Stimulated activated CD8-positive, alpha-beta memory T cell treated with anti-CD3 and anti-CD28 coated beads, Interleukin-7, amount 100 ng/mL, for 24 hours (primary cell): ENCODE results near the gene KRTAP5-6.

Experiments
- DNase-seq: peaks from one replicate; pipeline ENCODE4 v3.0.0-alpha.2; 2020; ENCODE audit warnings: low read depth

Gene KRTAP5-6

DNA sequence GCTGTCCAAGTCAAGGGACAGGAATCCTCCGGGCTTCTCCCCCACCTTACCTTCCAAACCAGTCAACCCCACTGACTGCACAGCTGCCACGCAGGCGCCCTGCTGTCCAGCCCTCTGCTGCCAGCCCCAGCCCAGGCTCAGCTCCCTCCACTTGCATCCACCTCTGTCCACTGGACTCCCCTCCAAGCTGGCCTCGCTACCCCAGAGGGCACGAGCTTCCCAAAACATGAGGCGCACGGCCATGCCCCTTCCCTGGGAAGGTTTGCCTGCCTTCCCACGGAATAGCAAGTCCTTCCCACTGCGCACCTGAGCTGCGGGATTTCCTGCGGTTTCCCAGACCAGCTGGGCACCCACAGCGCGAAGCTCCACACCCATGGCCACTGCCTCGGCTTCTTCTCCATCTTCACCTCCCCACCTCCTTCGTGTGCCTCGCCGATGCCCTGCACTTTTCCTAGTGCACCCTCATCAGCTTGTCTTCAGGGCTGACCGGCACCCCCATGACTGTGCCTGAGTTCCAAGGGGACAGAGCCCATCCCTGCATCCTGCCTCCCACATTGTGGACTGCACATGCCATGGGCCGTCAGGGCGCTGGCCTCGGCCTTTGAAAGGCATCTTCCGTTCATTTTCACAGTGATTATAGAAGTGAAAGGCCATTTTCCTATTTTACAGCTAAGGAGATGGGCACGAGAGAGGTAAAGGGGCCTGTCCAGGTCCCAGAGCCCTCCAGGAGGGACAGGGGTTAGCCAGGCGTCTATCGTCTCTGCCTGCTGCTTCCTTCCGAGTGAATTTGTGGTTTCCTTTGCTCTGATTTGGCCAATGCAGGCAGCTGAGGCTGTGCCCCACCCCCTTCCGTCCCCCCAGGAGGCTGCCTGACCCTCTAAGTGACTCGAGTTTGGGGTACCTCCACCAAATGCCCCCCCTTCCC lies 37.0 kb downstream of the KRTAP5-6 start:
- no peak for DNase-seq

DNA sequence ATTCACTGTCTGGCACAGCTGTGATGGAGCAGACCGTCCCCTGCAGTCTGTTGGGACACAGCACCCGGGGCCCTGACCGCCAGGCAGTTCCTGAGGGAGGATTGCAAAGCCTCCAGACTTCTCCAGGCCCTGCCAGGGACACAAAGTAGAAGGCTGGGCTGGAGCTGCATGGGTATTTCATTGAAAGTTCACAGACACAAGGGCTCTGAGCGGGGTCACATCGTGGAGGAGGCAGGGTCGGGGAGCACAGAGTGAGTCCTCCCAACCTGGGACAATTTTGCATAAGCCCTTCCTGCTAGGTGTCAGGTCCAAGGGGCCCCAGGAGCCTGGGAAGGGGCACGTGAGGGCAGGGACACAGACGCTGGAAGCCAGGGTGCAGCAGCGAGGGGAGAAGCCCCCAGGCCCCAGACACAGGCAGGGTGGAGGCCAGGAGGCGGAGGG lies 37.7 kb downstream of the KRTAP5-6 start:
- DNase-seq, result no peak

GRCh38 chr11:1735271-1735670 lies 38.3 kb downstream of the KRTAP5-6 start:
- DNase-seq, result no peak

GRCh38 chr11:1736447-1736992 lies 39.5 kb downstream of the KRTAP5-6 start:
- DNase-seq, result no peak

DNA sequence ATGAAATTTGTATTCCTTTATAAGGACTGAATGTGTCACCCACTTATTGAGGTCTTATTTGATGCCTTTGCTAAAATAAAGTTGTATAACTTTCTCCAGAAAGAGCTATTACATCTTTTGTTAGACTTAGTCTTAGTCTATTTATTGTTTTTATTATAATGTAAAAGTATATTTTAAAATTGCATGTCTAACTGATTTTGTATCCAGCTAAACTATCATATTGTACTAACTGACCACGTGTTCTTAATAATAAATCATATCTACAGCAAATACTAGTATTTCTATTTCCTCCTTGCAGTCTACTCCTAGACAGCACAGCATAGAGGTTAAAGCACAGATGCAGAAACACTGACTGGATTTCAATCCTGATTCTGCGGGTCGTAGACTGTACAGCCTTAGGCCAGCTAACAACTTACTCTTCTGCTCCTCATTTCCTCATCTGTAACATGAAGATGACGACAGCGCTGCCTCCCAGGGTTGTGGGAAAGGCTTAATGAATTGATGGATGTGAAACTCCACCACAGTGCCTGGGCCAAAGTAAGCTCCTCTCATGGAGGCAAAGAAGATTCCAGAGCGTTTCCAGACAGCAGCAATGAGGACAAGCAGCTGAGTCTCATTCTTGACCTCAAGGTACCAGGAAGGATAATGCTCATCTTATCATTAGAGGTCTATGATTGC lies 40.2 kb downstream of the KRTAP5-6 start:
- no peak for DNase-seq

DNA sequence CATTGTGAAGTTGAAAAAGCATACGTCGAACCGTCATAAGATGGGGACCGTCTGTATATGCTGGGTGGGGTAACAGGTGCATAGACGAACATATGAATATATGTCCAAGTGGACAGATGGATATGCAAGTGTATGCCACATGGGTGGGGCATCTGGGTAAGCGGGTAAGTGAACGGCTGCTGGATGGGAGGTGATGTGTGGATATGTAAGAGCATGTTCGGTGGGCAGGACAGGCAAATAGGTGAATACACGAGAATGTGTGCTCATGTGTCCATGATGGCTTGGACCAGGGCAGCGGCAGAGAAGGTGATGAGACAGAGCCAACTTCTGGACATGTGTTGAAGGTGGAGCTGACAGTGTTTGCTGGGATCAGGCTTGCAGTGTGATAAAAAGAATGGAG lies 41.4 kb downstream of the KRTAP5-6 start:
- DNase-seq, result no peak

DNA sequence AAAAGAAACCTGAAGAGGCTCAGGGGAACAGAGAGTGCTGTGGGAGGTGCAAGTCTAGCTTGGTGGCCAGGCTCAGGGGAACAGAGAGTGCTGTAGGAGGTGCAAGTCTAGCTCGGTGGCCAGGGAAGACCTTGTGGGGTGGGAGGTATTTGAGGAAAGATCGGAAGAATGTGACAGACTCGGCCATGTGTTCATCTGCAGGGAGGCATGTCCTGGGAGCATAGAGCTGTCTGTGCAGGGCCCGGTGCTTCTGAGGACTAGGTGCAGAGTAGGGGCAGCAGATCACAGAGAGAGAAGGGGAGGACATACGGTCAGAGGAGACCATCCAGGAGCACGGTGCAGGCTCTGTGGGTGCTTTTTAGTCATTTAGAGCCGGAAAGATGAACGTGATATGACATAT lies 42.6 kb downstream of the KRTAP5-6 start:
- no peak for DNase-seq

- no peak for DNase-seq
Measured at GRCh38 chr11:1740786-1741530, 44.0 kb downstream of the KRTAP5-6 start.

DNA sequence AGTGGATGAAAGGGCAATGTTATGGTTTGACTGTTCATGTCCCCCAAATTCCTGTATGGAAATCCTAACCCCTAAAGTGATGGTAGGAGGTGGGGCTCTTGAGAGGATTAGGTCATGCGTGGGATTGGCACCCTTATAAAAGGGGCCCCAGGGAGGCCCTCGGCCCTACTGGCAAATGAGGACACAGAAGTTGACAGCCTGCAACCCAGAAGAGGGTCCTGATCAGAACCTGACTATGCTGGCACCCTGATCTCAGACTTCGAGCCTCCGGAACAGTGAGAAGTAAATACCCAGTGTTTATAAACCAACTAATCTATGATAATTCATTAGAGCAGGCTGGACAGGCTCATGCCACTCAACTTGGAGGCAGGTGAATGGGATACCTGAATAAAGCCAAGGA lies 44.7 kb downstream of the KRTAP5-6 start:
- no peak for DNase-seq

- no peak for DNase-seq
Measured at GRCh38 chr11:1742371-1742770, 45.4 kb downstream of the KRTAP5-6 start.

DNA sequence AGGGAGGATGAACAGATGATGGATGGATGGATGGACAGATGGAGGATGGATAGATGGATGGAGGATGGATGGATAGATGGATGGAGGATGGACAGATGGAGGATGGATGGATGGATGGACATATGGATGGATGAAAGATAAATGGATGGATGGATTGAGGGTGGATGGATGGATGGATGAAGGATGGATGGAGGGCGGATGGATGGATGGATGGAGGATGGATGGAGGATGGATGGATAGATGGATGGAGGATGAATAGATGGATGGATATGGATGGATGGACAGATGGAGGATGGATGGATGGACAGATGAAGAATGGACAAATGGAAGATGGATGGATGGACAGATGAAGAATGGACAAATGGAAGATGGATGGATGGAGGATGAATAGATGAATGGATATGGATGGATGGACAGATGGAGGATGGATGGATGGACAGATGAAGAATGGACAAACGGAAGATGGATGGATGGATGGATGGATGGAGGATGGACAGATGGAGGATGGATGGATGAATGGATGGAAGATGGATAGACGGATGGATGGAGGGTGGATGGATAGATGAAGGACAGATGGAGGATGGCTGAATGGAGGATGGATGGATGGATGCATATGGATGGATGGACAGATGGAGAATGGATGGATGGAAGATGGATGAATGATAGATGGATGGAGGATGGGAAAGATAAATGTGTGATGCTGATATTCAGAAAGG lies 46.0 kb downstream of the KRTAP5-6 start:
- no peak for DNase-seq

DNA sequence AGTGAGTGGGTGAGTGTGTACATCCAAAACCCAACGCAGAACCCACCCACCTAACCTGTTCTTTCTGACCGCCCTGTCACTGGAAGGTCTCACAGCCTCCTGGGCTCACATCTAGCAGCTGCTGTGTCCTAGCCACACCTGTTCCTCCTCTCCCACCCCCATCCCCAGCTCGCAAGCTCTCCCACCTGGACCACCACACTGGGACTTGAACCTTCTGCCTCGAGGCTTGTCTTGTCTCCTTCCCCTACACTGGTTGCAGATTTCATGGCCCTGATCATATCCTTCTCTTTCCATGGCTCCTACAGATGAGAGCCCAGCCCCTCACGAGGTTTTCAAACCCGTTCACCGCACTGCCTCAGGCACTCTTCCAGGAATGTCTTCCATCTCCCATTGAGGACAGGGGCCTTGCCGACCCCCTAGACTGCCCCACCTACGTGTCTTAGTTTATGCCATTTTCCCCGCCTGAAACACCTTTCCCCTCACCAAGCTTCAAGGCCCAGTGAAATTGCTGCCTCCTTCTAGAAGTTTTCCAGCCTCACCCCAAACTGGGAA lies 46.7 kb downstream of the KRTAP5-6 start:
- no peak for DNase-seq

DNA sequence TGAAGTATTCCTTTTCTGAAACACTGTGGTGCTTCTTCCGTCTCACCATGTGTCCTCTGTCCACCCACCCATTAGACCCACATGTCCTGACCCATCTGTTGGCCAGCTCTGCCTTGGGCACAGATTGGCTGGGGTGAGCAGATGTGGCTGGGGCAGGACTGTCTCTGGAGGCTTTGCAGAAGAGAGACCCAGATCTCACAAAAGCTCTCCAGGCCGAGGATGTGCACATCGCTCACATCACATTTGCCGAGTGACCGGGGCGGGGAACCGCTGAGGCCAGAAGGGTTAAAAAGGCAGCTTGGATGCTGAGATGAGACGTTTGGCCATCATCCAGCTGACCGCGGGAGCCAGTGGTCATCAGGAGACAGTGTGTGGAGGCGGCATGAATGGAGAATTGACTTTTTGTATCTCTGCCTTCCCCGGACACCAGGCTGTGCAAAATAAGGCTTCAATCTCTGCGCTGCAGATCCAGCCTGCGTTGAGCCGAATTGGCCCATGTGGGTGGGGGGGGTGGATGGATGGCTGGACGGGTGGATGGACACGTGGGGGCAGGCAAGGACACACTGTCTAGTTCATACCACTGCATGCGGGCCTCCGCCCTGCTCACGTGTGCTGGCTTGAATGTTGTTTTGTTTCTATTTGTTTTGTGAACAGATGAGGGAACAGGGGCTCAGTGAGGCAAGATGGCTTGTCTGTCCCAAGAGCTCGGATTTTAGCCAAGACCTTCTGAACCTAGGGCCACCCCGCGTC lies 47.3 kb downstream of the KRTAP5-6 start:
- DNase-seq, result no peak

DNA sequence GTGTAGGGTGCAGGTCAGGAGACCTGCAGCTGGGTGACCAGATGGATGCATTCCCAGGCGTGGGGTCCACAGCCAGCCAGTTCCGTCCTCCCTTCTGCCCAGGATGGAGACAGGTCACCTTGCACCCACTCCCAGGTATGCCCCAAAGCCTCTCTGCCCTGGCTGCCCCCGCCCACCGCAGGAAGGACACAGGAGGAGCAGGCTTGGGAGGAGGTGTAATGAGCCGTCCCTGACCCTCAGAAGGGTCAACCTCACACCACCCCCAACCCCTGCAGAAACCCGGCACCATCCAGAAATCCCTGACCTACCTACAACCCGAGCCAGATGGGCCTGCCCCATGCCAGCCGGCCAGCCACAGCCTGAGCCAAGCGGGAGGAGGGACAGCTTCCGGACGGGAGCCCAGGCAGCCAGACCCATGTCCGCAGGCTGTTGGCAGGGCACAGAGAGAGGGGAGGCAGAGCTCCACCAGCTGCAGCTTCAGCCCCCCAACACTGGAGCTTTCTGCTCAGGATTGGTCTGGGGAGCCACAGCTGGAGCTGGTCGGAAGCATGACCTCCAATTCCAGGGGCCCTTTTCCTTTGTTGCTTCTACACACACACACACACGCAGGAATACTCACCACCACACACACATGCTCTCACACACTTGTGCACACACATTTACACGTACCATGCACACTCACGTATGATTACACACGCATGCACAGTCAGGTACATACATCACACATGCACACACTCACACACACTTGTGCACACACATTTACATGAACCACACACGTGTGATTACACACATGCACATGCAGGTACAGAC lies 48.1 kb downstream of the KRTAP5-6 start:
- DNase-seq, result no peak

GRCh38 chr11:1745701-1746320 lies 48.8 kb downstream of the KRTAP5-6 start:
- no peak for DNase-seq

DNA sequence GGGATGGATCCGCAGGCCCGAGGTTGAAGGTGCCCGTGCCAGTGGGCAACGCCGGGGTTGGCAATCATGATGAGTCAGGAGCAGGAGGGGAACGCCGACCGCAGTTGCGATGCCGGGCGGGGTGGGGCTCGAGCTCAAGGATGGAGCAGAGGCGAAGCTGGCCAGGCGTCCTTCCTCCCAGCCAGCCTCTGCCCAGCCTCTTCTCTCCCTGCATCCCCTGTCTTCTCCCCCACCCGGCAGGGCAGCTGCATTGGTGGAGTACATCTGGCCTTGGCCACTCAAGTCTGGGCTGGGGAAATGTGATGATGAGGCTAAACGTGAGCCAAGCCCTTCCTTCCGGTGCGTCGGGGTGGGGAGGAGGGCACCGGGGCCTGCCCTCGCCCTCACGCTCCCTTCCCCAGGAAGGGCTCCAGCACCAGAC lies 49.5 kb downstream of the KRTAP5-6 start:
- DNase-seq, result no peak

- DNase-seq, result no peak
Measured at GRCh38 chr11:1746956-1747752, 50.2 kb downstream of the KRTAP5-6 start.
